Activated naive CD8-positive, alpha-beta T cell treated with anti-CD3 and anti-CD28 coated beads for 36 hours (primary cell): Measurements from ENCODE around the gene ZNF496. TPM values are rescaled to one million over a fixed set of nuclear protein-coding genes. Genes with fewer than 3 reads are reported as not detected.
"Not testable (repeated sequence)": the region's sequence is repeated elsewhere in the genome, so short reads cannot be mapped to it uniquely, and the experiment has no call there.

Experiments
- DNase-seq: peaks from one replicate; pipeline ENCODE4 v3.0.0; 2021
- H3K27ac Mint-ChIP-seq: one replicate; pipeline ENCODE4 v1.8.0; 2022; ENCODE audit warnings: mild to moderate bottlenecking, moderate library complexity, mixed read lengths
- H3K27me3 Mint-ChIP-seq: one replicate; pipeline ENCODE4 v1.8.0; 2022; ENCODE audit warnings: mild to moderate bottlenecking, mixed read lengths
- H3K36me3 Mint-ChIP-seq: one replicate; pipeline ENCODE4 v1.8.0; 2021; ENCODE audit warnings: mild to moderate bottlenecking, mixed read lengths
- H3K4me1 Mint-ChIP-seq: one replicate; pipeline ENCODE4 v1.8.0; 2021; ENCODE audit warnings: mixed read lengths
- H3K4me3 Mint-ChIP-seq: one replicate; pipeline ENCODE4 v1.8.0; 2022; ENCODE audit warnings: mild to moderate bottlenecking, moderate library complexity, mixed read lengths
- H3K9me3 Mint-ChIP-seq: one replicate; pipeline ENCODE4 v1.8.0; 2022; ENCODE audit warnings: mixed read lengths
- total RNA-seq, 2 experiments: library from RNA; stranded (reverse); gene quantifications; one replicate each; pipeline ENCODE4 v1.2.3, GENCODE V29; 2021

The ZNF496 gene
- total RNA-seq: 10 to 100 TPM; 27.2 to 30.9 TPM

- Mint-ChIP-seq H3K27ac (peak within 1 kb of the TSS; percentile 87), H3K9me3 (no peaks in the 10 kb centered on the region), H3K36me3 (peaks cover 62% of the 10 kb centered on the region), H3K4me3 (peak within 1 kb of the TSS; percentile 89), H3K4me1 (peaks cover 69% of the 10 kb centered on the region), H3K27me3 (no peaks in the 10 kb centered on the region)
- peak; percentile 77 for DNase-seq
Observed at GRCh38 chr1:247331525-247332214, at the start of gene ZNF496. ZNF496 (minus strand) TSS chr1:247331867; CDS start chr1:247329578, 2,289 bp downstream.

GRCh38 chr1:247378334-247379073 lies 46.8 kb upstream of the ZNF496 start:
- no peak for DNase-seq
- H3K4me3 Mint-ChIP-seq: no peak overlapping the region
- no peaks in the 10 kb centered on the region for H3K36me3 Mint-ChIP-seq
- peaks cover 2% of the 10 kb centered on the region for H3K4me1 Mint-ChIP-seq
- no peak overlapping the region for H3K27ac Mint-ChIP-seq
- no peaks in the 10 kb centered on the region for H3K9me3 Mint-ChIP-seq
- peaks cover 3% of the 10 kb centered on the region for H3K27me3 Mint-ChIP-seq

DNA sequence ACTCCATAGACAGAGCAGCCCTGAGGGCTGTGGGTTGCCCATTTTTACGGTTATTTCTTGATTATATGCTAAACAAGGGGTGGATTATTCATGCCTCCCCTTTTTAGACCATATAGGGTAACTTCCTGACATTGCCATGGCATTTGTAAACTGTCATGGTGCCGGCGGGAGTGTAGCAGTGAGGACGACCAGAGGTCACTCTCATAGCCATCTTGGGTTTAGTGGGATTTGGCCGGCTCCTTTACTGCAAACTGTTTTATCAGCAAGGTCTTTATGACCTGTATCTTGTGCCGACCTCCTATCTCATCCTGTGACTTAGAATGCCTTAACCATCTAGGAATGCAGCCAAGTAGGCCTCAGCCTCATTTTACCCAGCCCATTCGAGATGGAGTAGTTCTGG lies 46.0 kb upstream of the ZNF496 start:
- not testable (repeated sequence) for H3K27me3 Mint-ChIP-seq, DNase-seq, H3K36me3 Mint-ChIP-seq, H3K9me3 Mint-ChIP-seq, H3K27ac Mint-ChIP-seq, H3K4me3 Mint-ChIP-seq, H3K4me1 Mint-ChIP-seq

- Mint-ChIP-seq H3K9me3 (no peaks in the 10 kb centered on the region), H3K36me3 (no peaks in the 10 kb centered on the region), H3K27me3 (peaks cover 9% of the 10 kb centered on the region), H3K4me1 (peaks cover 2% of the 10 kb centered on the region), H3K27ac (no peak overlapping the region), H3K4me3 (no peak overlapping the region)
- DNase-seq: no peak
Observed at GRCh38 chr1:247376659-247377058, 45.0 kb upstream of the ZNF496 start.

GRCh38 chr1:247375747-247376146 lies 44.1 kb upstream of the ZNF496 start:
- Mint-ChIP-seq H3K4me1 (peaks cover 2% of the 10 kb centered on the region), H3K9me3 (no peaks in the 10 kb centered on the region), H3K4me3 (no peak overlapping the region), H3K27ac (no peak overlapping the region), H3K27me3 (peaks cover 6% of the 10 kb centered on the region), H3K36me3 (no peaks in the 10 kb centered on the region)
- no peak for DNase-seq

GRCh38 chr1:247374651-247375334 lies 43.1 kb upstream of the ZNF496 start:
- DNase-seq, H3K36me3 Mint-ChIP-seq, H3K4me1 Mint-ChIP-seq, H3K4me3 Mint-ChIP-seq, H3K27ac Mint-ChIP-seq, H3K27me3 Mint-ChIP-seq, H3K9me3 Mint-ChIP-seq: not testable (repeated sequence)

- DNase-seq: peak; percentile 55
- H3K9me3 Mint-ChIP-seq: no peaks in the 10 kb centered on the region
- H3K27ac Mint-ChIP-seq: no peak overlapping the region
- peaks cover 6% of the 10 kb centered on the region for H3K27me3 Mint-ChIP-seq
- peaks cover 2% of the 10 kb centered on the region for H3K4me1 Mint-ChIP-seq
- no peaks in the 10 kb centered on the region for H3K36me3 Mint-ChIP-seq
- H3K4me3 Mint-ChIP-seq: no peak overlapping the region
Observed at GRCh38 chr1:247373721-247374141, 42.1 kb upstream of the ZNF496 start.

DNA sequence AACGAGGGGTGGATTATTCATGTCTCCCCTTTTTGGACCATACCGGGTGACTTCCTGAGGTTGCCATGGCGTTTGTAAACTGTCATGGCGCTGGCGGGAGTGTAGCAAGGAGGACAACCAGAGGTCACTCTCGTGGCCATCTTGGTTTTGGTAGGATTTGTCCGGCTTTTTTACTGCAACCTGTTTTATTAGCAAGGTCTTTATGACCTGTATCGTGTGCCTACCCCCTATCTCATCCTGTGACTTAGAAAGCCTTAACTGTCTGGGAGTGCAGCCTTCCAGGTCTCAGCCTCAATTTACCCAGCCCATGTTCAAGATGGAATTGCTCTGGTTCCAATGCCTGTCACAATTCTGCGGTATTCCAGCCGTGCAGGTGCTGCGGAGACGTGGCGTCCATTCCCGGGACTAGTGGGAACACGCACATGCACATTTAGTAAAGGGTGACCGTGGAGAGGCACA lies 40.2 kb upstream of the ZNF496 start:
- Mint-ChIP-seq H3K4me1 (peaks cover 2% of the 10 kb centered on the region), H3K9me3 (no peaks in the 10 kb centered on the region), H3K36me3 (no peaks in the 10 kb centered on the region), H3K27ac (no peak overlapping the region), H3K27me3 (peaks cover 22% of the 10 kb centered on the region), H3K4me3 (no peak overlapping the region)
- DNase-seq: no peak

GRCh38 chr1:247370786-247371732 lies 39.4 kb upstream of the ZNF496 start:
- no peaks in the 10 kb centered on the region for H3K9me3 Mint-ChIP-seq
- no peak overlapping the region for H3K27ac Mint-ChIP-seq
- H3K36me3 Mint-ChIP-seq: no peaks in the 10 kb centered on the region
- peaks cover 27% of the 10 kb centered on the region for H3K27me3 Mint-ChIP-seq
- peaks cover 2% of the 10 kb centered on the region for H3K4me1 Mint-ChIP-seq
- no peak overlapping the region for H3K4me3 Mint-ChIP-seq
- no peak for DNase-seq

- Mint-ChIP-seq H3K9me3 (no peaks in the 10 kb centered on the region), H3K4me3 (no peak overlapping the region), H3K27ac (no peak overlapping the region), H3K36me3 (no peaks in the 10 kb centered on the region), H3K27me3 (peaks cover 46% of the 10 kb centered on the region), H3K4me1 (no peaks in the 10 kb centered on the region)
- DNase-seq: no peak
Observed at GRCh38 chr1:247368490-247369145, 37.0 kb upstream of the ZNF496 start.

- no peaks in the 10 kb centered on the region for H3K36me3 Mint-ChIP-seq
- no peak for DNase-seq
- peaks cover 52% of the 10 kb centered on the region for H3K27me3 Mint-ChIP-seq
- no peaks in the 10 kb centered on the region for H3K9me3 Mint-ChIP-seq
- H3K4me1 Mint-ChIP-seq: no peaks in the 10 kb centered on the region
- H3K4me3 Mint-ChIP-seq: no peak overlapping the region
- no peak overlapping the region for H3K27ac Mint-ChIP-seq
Observed at GRCh38 chr1:247367786-247368422, 36.2 kb upstream of the ZNF496 start.

GRCh38 chr1:247366926-247367645 lies 35.4 kb upstream of the ZNF496 start:
- H3K4me1 Mint-ChIP-seq: no peaks in the 10 kb centered on the region
- peaks cover 51% of the 10 kb centered on the region for H3K27me3 Mint-ChIP-seq
- H3K9me3 Mint-ChIP-seq: no peaks in the 10 kb centered on the region
- H3K36me3 Mint-ChIP-seq: no peaks in the 10 kb centered on the region
- no peak overlapping the region for H3K4me3 Mint-ChIP-seq
- H3K27ac Mint-ChIP-seq: no peak overlapping the region
- DNase-seq: no peak

- H3K36me3 Mint-ChIP-seq, H3K4me1 Mint-ChIP-seq, DNase-seq, H3K27ac Mint-ChIP-seq, H3K9me3 Mint-ChIP-seq, H3K4me3 Mint-ChIP-seq: not testable (repeated sequence)
- peaks cover 53% of the 10 kb centered on the region for H3K27me3 Mint-ChIP-seq
Observed at GRCh38 chr1:247366345-247366744, 34.7 kb upstream of the ZNF496 start.
